ENCODE measurements around the gene TMEM101.
"Not testable (repeated sequence)": the region's sequence is repeated elsewhere in the genome, so short reads cannot be mapped to it uniquely, and the experiment has no call there.

TMEM101 gene

GRCh38 chr17:44059101-44059892, 44.5 kb upstream of the TMEM101 start:
- Histone ChIP-seq H3K9me3 (ENCODE audit: severe bottlenecking) (no peaks in the 10 kb centered on the region), H3K4me1 (ENCODE audit: insufficient read depth, poor library complexity, severe bottlenecking) (no peaks in the 10 kb centered on the region), H3K27me3 (ENCODE audit: insufficient read depth, poor library complexity, severe bottlenecking) (no peaks in the 10 kb centered on the region), H3K4me3 (ENCODE audit: severe bottlenecking) (no peak overlapping the region), H3K27ac (ENCODE audit: poor library complexity, severe bottlenecking) (no peak overlapping the region), H3K36me3 (ENCODE audit: low read depth) (peaks cover 92% of the 10 kb centered on the region)
- TF ChIP-seq, protein P1, sequence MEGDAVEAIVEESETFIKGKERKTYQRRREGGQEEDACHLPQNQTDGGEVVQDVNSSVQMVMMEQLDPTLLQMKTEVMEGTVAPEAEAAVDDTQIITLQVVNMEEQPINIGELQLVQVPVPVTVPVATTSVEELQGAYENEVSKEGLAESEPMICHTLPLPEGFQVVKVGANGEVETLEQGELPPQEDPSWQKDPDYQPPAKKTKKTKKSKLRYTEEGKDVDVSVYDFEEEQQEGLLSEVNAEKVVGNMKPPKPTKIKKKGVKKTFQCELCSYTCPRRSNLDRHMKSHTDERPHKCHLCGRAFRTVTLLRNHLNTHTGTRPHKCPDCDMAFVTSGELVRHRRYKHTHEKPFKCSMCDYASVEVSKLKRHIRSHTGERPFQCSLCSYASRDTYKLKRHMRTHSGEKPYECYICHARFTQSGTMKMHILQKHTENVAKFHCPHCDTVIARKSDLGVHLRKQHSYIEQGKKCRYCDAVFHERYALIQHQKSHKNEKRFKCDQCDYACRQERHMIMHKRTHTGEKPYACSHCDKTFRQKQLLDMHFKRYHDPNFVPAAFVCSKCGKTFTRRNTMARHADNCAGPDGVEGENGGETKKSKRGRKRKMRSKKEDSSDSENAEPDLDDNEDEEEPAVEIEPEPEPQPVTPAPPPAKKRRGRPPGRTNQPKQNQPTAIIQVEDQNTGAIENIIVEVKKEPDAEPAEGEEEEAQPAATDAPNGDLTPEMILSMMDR (IDR thresholded peaks at IDR 0.05; ENCODE audit: poor library complexity, severe bottlenecking): no peak
- no peak for ATAC-seq (ENCODE audit: low read depth)
- no peak for DNase-seq (ENCODE audit: low spot score)

GRCh38 chr17:44053125-44053872, 38.5 kb upstream of the TMEM101 start:
- Histone ChIP-seq H3K9me3 (ENCODE audit: severe bottlenecking) (no peaks in the 10 kb centered on the region), H3K27me3 (ENCODE audit: insufficient read depth, poor library complexity, severe bottlenecking) (no peaks in the 10 kb centered on the region), H3K27ac (ENCODE audit: poor library complexity, severe bottlenecking) (no peak overlapping the region), H3K4me1 (ENCODE audit: insufficient read depth, poor library complexity, severe bottlenecking) (no peaks in the 10 kb centered on the region), H3K36me3 (ENCODE audit: low read depth) (peaks cover 87% of the 10 kb centered on the region), H3K4me3 (ENCODE audit: severe bottlenecking) (no peak overlapping the region)
- DNase-seq (ENCODE audit: low spot score): no peak
- no peak for ATAC-seq (ENCODE audit: low read depth)
- TF ChIP-seq, protein P1 (IDR thresholded peaks at IDR 0.05; ENCODE audit: poor library complexity, severe bottlenecking): no peak

GRCh38 chr17:44049294-44050060, 34.7 kb upstream of the TMEM101 start:
- Histone ChIP-seq H3K36me3 (ENCODE audit: low read depth) (peaks cover 72% of the 10 kb centered on the region), H3K27ac (ENCODE audit: poor library complexity, severe bottlenecking) (no peak overlapping the region), H3K4me3 (ENCODE audit: severe bottlenecking) (no peak overlapping the region), H3K27me3 (ENCODE audit: insufficient read depth, poor library complexity, severe bottlenecking) (no peaks in the 10 kb centered on the region), H3K4me1 (ENCODE audit: insufficient read depth, poor library complexity, severe bottlenecking) (peaks cover 4% of the 10 kb centered on the region), H3K9me3 (ENCODE audit: severe bottlenecking) (no peaks in the 10 kb centered on the region)
- DNase-seq (ENCODE audit: low spot score) (no peak), ATAC-seq (ENCODE audit: low read depth) (no peak)
- TF ChIP-seq, protein P1 (IDR thresholded peaks at IDR 0.05; ENCODE audit: poor library complexity, severe bottlenecking): no peak

- H3K4me1 ChIP-seq (ENCODE audit: insufficient read depth, poor library complexity, severe bottlenecking): not testable (repeated sequence)
- peaks cover 56% of the 10 kb centered on the region for H3K36me3 ChIP-seq (ENCODE audit: low read depth)
Measured at GRCh38 chr17:44046893-44047292, 32.1 kb upstream of the TMEM101 start.

DNA sequence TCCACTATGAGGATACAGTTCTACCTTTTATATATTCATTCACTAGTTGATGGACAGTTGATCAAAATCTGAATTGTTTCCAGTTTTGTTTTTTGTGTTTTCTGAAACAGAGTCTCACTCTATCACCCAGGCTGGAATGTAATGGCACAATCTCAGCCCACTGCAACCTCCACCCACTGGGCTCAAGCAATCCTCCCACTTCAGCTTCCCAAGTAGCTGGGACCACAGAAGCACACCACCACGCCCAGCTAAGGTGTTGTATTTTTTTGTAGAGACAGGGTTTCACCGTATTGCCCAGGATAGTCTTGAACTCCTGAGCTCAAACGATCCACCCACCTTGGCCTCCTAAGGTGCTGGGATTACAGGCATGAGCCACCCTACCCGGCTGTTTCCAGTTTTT, 30.7 kb upstream of the TMEM101 start:
- H3K4me3 ChIP-seq (ENCODE audit: severe bottlenecking): no peak overlapping the region
- H3K4me1 ChIP-seq (ENCODE audit: insufficient read depth, poor library complexity, severe bottlenecking): peaks cover 15% of the 10 kb centered on the region
- H3K27me3 ChIP-seq (ENCODE audit: insufficient read depth, poor library complexity, severe bottlenecking): no peaks in the 10 kb centered on the region
- no peak for ATAC-seq (ENCODE audit: low read depth)
- no peaks in the 10 kb centered on the region for H3K9me3 ChIP-seq (ENCODE audit: severe bottlenecking)
- DNase-seq (ENCODE audit: low spot score): no peak
- TF ChIP-seq, protein P1 (IDR thresholded peaks at IDR 0.05; ENCODE audit: poor library complexity, severe bottlenecking): no peak
- H3K36me3 ChIP-seq (ENCODE audit: low read depth): peaks cover 42% of the 10 kb centered on the region
- peak overlapping the region; percentile 27 for H3K27ac ChIP-seq (ENCODE audit: poor library complexity, severe bottlenecking)

More at GRCh38 chr17:44046893-44047292, 32.1 kb upstream of the TMEM101 start:
- not testable (repeated sequence) for H3K27me3 ChIP-seq (ENCODE audit: insufficient read depth, poor library complexity, severe bottlenecking); DNase-seq (ENCODE audit: low spot score); ATAC-seq (ENCODE audit: low read depth); H3K4me3 ChIP-seq (ENCODE audit: severe bottlenecking); H3K9me3 ChIP-seq (ENCODE audit: severe bottlenecking); H3K27ac ChIP-seq (ENCODE audit: poor library complexity, severe bottlenecking)
